ENCODE results near the gene MCUB.

GRCh38 chr4:109729117-109729717 lies 169.2 kb downstream of the MCUB start:
- TF ChIP-seq POLR2AphosphoS5 (IDR thresholded peaks at IDR 0.05; ENCODE audit: low read depth, low read length), result no peak
- TF ChIP-seq POLR2A (IDR thresholded peaks at IDR 0.05; ENCODE audit: low read depth, low read length), result no peak
